ENCODE data around the gene SFXN1.

Gene SFXN1

GRCh38 chr5:175484829-175485228 is 6.5 kb downstream of the SFXN1 start:
- H3K4me3 ChIP-seq (ENCODE audit: low read length) = no peak overlapping the region
- TF ChIP-seq CTCF (conservative IDR thresholded peaks at IDR 0.05; ENCODE audit: low read length) = no peak
- DNase-seq (ENCODE audit: low read depth) = no peak

GRCh38 chr5:175485631-175486030 is 7.3 kb downstream of the SFXN1 start:
- TF ChIP-seq CTCF (conservative IDR thresholded peaks at IDR 0.05; ENCODE audit: low read length) = no peak
- H3K4me3 ChIP-seq (ENCODE audit: low read length) = no peak overlapping the region
- no peak for DNase-seq (ENCODE audit: low read depth)

GRCh38 chr5:175487514-175488222 is 9.3 kb downstream of the SFXN1 start:
- DNase-seq (ENCODE audit: low read depth) = no peak
- no peak overlapping the region for H3K4me3 ChIP-seq (ENCODE audit: low read length)
- TF ChIP-seq CTCF (conservative IDR thresholded peaks at IDR 0.05; ENCODE audit: low read length) = no peak

- TF ChIP-seq CTCF (conservative IDR thresholded peaks at IDR 0.05; ENCODE audit: low read length) = no peak
- no peak overlapping the region for H3K4me3 ChIP-seq (ENCODE audit: low read length)
- no peak for DNase-seq (ENCODE audit: low read depth)
Measured at GRCh38 chr5:175489693-175490443, 11.5 kb downstream of the SFXN1 start.

- no peak for DNase-seq (ENCODE audit: low read depth)
- TF ChIP-seq CTCF (conservative IDR thresholded peaks at IDR 0.05; ENCODE audit: low read length) = no peak
- no peak overlapping the region for H3K4me3 ChIP-seq (ENCODE audit: low read length)
Measured at GRCh38 chr5:175491223-175491622, 12.9 kb downstream of the SFXN1 start.

- no peak for TF ChIP-seq CTCF (conservative IDR thresholded peaks at IDR 0.05; ENCODE audit: low read length)
- H3K4me3 ChIP-seq (ENCODE audit: low read length) = no peak overlapping the region
- DNase-seq (ENCODE audit: low read depth) = no peak
Measured at GRCh38 chr5:175493260-175493659, 14.9 kb downstream of the SFXN1 start.

GRCh38 chr5:175493726-175494125 is 15.4 kb downstream of the SFXN1 start:
- DNase-seq (ENCODE audit: low read depth) = no peak
- no peak overlapping the region for H3K4me3 ChIP-seq (ENCODE audit: low read length)
- no peak for TF ChIP-seq CTCF (conservative IDR thresholded peaks at IDR 0.05; ENCODE audit: low read length)

Measured in AG10803 (cell line).